Stimulated activated CD8-positive, alpha-beta memory T cell treated with anti-CD3 and anti-CD28 coated beads, Interleukin-15, amount 100 ng/mL, for 24 hours (primary cell): ENCODE data around the gene CTNNA2.

Experiments used
- DNase-seq: peaks from one replicate; pipeline ENCODE4 v3.0.0-alpha.2; 2020; ENCODE audit warnings: low read depth

CTNNA2 gene

GRCh38 chr2:80291656-80292055, 778.8 kb downstream of the CTNNA2 start:
- DNase-seq = no peak

GRCh38 chr2:80292474-80292873, 779.6 kb downstream of the CTNNA2 start:
- no peak for DNase-seq

GRCh38 chr2:80293039-80293438, 780.2 kb downstream of the CTNNA2 start:
- no peak for DNase-seq

GRCh38 chr2:80298954-80299353, 786.1 kb downstream of the CTNNA2 start:
- no peak for DNase-seq

- DNase-seq = no peak
Measured at GRCh38 chr2:80299661-80300060, 786.8 kb downstream of the CTNNA2 start.

- no peak for DNase-seq
Measured at GRCh38 chr2:80300346-80300745, 787.5 kb downstream of the CTNNA2 start.

GRCh38 chr2:80300954-80301353, 788.1 kb downstream of the CTNNA2 start:
- no peak for DNase-seq

- DNase-seq = no peak
Measured at GRCh38 chr2:80302001-80302313, 789.1 kb downstream of the CTNNA2 start.

- DNase-seq = no peak
Measured at GRCh38 chr2:80302314-80303005, 789.6 kb downstream of the CTNNA2 start.

GRCh38 chr2:80303006-80303908, 790.4 kb downstream of the CTNNA2 start:
- DNase-seq = no peak

- no peak for DNase-seq
Measured at GRCh38 chr2:80303909-80304837, 791.3 kb downstream of the CTNNA2 start, which contains the start of gene LRRTM1. Gene LRRTM1 (minus strand): TSS chr2:80304752. CDS start chr2:80303819, 933 bp downstream.

GRCh38 chr2:80311304-80311703, 798.5 kb downstream of the CTNNA2 start:
- DNase-seq = no peak

GRCh38 chr2:80312282-80312839, 799.5 kb downstream of the CTNNA2 start:
- DNase-seq = no peak

GRCh38 chr2:80322311-80322920, 809.6 kb downstream of the CTNNA2 start:
- no peak for DNase-seq

- no peak for DNase-seq
Measured at GRCh38 chr2:80322958-80323357, 810.1 kb downstream of the CTNNA2 start.

GRCh38 chr2:80323610-80324009, 810.8 kb downstream of the CTNNA2 start:
- no peak for DNase-seq

GRCh38 chr2:80324525-80324924, 811.7 kb downstream of the CTNNA2 start:
- no peak for DNase-seq

- no peak for DNase-seq
Measured at GRCh38 chr2:80326214-80326613, 813.4 kb downstream of the CTNNA2 start.

- no peak for DNase-seq
Measured at GRCh38 chr2:80326861-80327260, 814.0 kb downstream of the CTNNA2 start.

- no peak for DNase-seq
Measured at GRCh38 chr2:80328159-80328571, 815.3 kb downstream of the CTNNA2 start.

GRCh38 chr2:80329491-80329890, 816.6 kb downstream of the CTNNA2 start:
- no peak for DNase-seq
